ENCODE results near the gene GNL2. TPM values are rescaled to one million over a fixed set of nuclear protein-coding genes. Genes with fewer than 3 reads are reported as not detected.

GNL2 gene
- polyA plus RNA-seq, 1 donor (not counting 4 experiments of a cell fraction or from before 2014, with no cell fraction given) = 81.0 TPM

DNA sequence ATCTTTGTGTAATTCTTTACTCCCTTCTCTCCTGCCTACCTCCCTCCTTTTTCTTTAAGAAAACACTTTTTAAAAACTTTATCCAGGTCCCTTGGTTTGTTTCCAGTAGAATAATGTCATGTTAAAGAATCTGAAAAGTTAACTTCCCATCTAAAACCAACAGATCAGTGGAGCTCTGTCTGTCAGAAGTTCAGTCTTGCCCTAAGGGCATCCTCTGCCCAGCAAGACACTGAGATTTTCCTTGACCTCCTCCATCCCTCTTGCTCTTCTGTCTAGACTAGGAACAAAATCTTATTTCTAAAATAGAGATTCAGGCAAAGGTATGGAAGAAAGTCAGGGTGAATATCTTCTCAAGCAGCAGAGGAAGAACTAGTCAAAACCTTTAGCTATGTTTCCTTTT lies 5.7 kb upstream of the GNL2 start:
- Histone ChIP-seq H3K79me2 (ENCODE audit: control insufficient read depth, insufficient read depth, low read length) (no peaks in the 10 kb centered on the region), H3K27me3 (ENCODE audit: control insufficient read depth, extremely low read depth, insufficient read depth, low read length) (peaks cover 1% of the 10 kb centered on the region), H3K27ac (ENCODE audit: control insufficient read depth, insufficient read depth, low read length) (no peak overlapping the region), H2AFZ (ENCODE audit: control insufficient read depth, low read length) (no peak overlapping the region), H4K20me1 (ENCODE audit: control insufficient read depth, extremely low read depth, insufficient read depth, low read length) (no peaks in the 10 kb centered on the region), H3K4me1 (ENCODE audit: control insufficient read depth, extremely low read depth, insufficient read depth, low read length) (peaks cover 4% of the 10 kb centered on the region), H3K4me3 (ENCODE audit: control insufficient read depth in 2 of 3, extremely low read depth in 1 of 3, insufficient read depth in 2 of 3, low read depth in 1 of 3, low read length in 3 of 3) (no peak overlapping the region), H3K9me3 (ENCODE audit: control insufficient read depth, low read depth, low read length) (no peaks in the 10 kb centered on the region), H3K9me1 (ENCODE audit: control insufficient read depth, extremely low read depth, insufficient read depth, low read length) (no peaks in the 10 kb centered on the region), H3K4me2 (ENCODE audit: control insufficient read depth, extremely low read depth, insufficient read depth, low read depth, low read length) (no peak overlapping the region), H3K36me3 (ENCODE audit: control insufficient read depth in 2 of 2, extremely low read depth in 1 of 2, insufficient read depth in 2 of 2, low read length in 2 of 2) (no peaks in the 10 kb centered on the region), H3K9ac (ENCODE audit: control insufficient read depth, extremely low read depth, insufficient read depth, low read length) (no peak overlapping the region)
- no peak for FAIRE-seq
- no peak for TF ChIP-seq EZH2 (IDR thresholded peaks at IDR 0.05; ENCODE audit: low read length)
- no peak for TF ChIP-seq CTCF (optimal IDR thresholded peaks at IDR 0.05 in 1 of 3, IDR thresholded peaks at IDR 0.05 in 1 of 3, conservative IDR thresholded peaks at IDR 0.05 in 1 of 3; ENCODE audit: extremely low read depth in 1 of 3, insufficient read depth in 2 of 3, low read length in 3 of 3)
- dilution Hi-C loops (cut with MboI; ENCODE audit: extremely low pct_ligation_motif_present, low sequenced_read_pairs) = no loop called here
- DNase-seq (ENCODE audit: low read depth, low spot score) = no peak

DNA sequence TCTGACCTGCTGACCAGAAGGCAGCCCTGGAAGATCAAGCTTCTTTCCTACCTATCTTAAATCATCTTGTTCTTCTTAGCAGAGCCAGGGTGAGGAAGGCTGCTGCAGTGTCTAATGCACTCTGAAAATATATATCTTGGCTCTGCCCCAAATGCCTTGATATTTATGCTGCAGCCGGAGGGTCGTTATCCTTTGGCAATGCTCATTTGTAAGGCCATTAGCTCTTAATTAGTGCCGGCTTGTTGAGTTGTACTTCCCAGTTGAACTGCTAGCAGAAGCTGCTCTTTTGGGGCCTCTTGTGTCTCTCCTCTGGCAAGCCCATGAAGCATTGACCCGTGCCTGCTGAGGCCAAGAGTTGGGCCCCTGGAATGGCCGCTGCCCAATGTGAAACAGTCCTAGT lies 4.2 kb upstream of the GNL2 start:
- TF ChIP-seq EZH2 (IDR thresholded peaks at IDR 0.05; ENCODE audit: low read length) (no peak), CTCF (optimal IDR thresholded peaks at IDR 0.05 in 1 of 3, IDR thresholded peaks at IDR 0.05 in 1 of 3, conservative IDR thresholded peaks at IDR 0.05 in 1 of 3; ENCODE audit: extremely low read depth in 1 of 3, insufficient read depth in 2 of 3, low read length in 3 of 3) (no peak)
- Histone ChIP-seq H3K27ac (ENCODE audit: control insufficient read depth, insufficient read depth, low read length) (no peak overlapping the region), H3K9ac (ENCODE audit: control insufficient read depth, extremely low read depth, insufficient read depth, low read length) (no peak overlapping the region), H3K4me2 (ENCODE audit: control insufficient read depth, extremely low read depth, insufficient read depth, low read depth, low read length) (no peak overlapping the region), H3K9me1 (ENCODE audit: control insufficient read depth, extremely low read depth, insufficient read depth, low read length) (no peaks in the 10 kb centered on the region), H3K4me3 (ENCODE audit: control insufficient read depth in 2 of 3, extremely low read depth in 1 of 3, insufficient read depth in 2 of 3, low read depth in 1 of 3, low read length in 3 of 3) (no peak overlapping the region), H2AFZ (ENCODE audit: control insufficient read depth, low read length) (no peak overlapping the region), H3K4me1 (ENCODE audit: control insufficient read depth, extremely low read depth, insufficient read depth, low read length) (peaks cover 4% of the 10 kb centered on the region), H3K27me3 (ENCODE audit: control insufficient read depth, extremely low read depth, insufficient read depth, low read length) (no peaks in the 10 kb centered on the region), H4K20me1 (ENCODE audit: control insufficient read depth, extremely low read depth, insufficient read depth, low read length) (no peaks in the 10 kb centered on the region), H3K36me3 (ENCODE audit: control insufficient read depth in 2 of 2, extremely low read depth in 1 of 2, insufficient read depth in 2 of 2, low read length in 2 of 2) (no peaks in the 10 kb centered on the region), H3K9me3 (ENCODE audit: control insufficient read depth, low read depth, low read length) (no peaks in the 10 kb centered on the region), H3K79me2 (ENCODE audit: control insufficient read depth, insufficient read depth, low read length) (peaks cover 8% of the 10 kb centered on the region)
- dilution Hi-C loops (cut with MboI; ENCODE audit: extremely low pct_ligation_motif_present, low sequenced_read_pairs) = loop anchor here (25.0 kb wide), 1 partner anchor 87 kb away; the partner anchor contains the start of gene CDCA8
- FAIRE-seq = no peak
- no peak for DNase-seq (ENCODE audit: low read depth, low spot score)
